Medulla oblongata (tissue), 1 donor: ENCODE results near the gene TEF.
"Not testable (repeated sequence)": the region's sequence is repeated elsewhere in the genome, so short reads cannot be mapped to it uniquely, and the experiment has no call there.

Experiments
- DNase-seq: peaks from one replicate; pipeline ENCODE4 v3.0.0-alpha.2; 2015; ENCODE audit errors: extremely low spot score

Gene TEF

GRCh38 chr22:41418717-41419116, 37.0 kb downstream of the TEF start:
- DNase-seq: no peak

- no peak for DNase-seq
Measured at GRCh38 chr22:41425660-41426365, 44.1 kb downstream of the TEF start.

GRCh38 chr22:41429232-41429950, 47.6 kb downstream of the TEF start:
- DNase-seq: peak; percentile 66

- no peak for DNase-seq
Measured at GRCh38 chr22:41429951-41430332, 48.2 kb downstream of the TEF start.

- no peak for DNase-seq
Measured at GRCh38 chr22:41431656-41432055, 49.9 kb downstream of the TEF start.

- DNase-seq: not testable (repeated sequence)
Measured at GRCh38 chr22:41433480-41433879, 51.7 kb downstream of the TEF start.

- DNase-seq: peak; percentile 63
Measured at GRCh38 chr22:41434361-41435003, 52.7 kb downstream of the TEF start.

GRCh38 chr22:41435560-41435959, 53.8 kb downstream of the TEF start:
- DNase-seq: no peak

GRCh38 chr22:41436322-41437113, 54.8 kb downstream of the TEF start:
- DNase-seq: no peak

GRCh38 chr22:41437198-41437597, 55.5 kb downstream of the TEF start:
- DNase-seq: no peak

- not testable (repeated sequence) for DNase-seq
Measured at GRCh38 chr22:41440511-41440910, 58.8 kb downstream of the TEF start.

GRCh38 chr22:41442240-41442792, 60.6 kb downstream of the TEF start:
- DNase-seq: peak; percentile 55

- DNase-seq: peak; percentile 96
Measured at GRCh38 chr22:41444360-41445128, 62.8 kb downstream of the TEF start.

GRCh38 chr22:41445129-41446056, 63.7 kb downstream of the TEF start:
- peak; percentile 54 for DNase-seq

- peak; percentile 34 for DNase-seq
Measured at GRCh38 chr22:41446057-41446501, 64.3 kb downstream of the TEF start.

GRCh38 chr22:41446639-41447434, 65.1 kb downstream of the TEF start, which contains the start of gene TOB2:
TOB2 (minus strand) TSS chr22:41446801; CDS start chr22:41437345, 9,456 bp downstream.
- DNase-seq: peak; percentile 98

GRCh38 chr22:41447435-41448188, 65.9 kb downstream of the TEF start:
- DNase-seq: peak; percentile 70
